C4-2B (cell line): Measurements from ENCODE around the gene PITPNC1.

Experiments
- ZFX ChIP-seq: fragments of 450-650 bp; IDR thresholded peaks from 2 replicates; pipeline ENCODE4 v1.6.1; 2017
- TF ChIP-seq, protein P1 (sequence below): fragments of 450-650 bp; conservative IDR thresholded peaks from 2 replicates; pipeline ENCODE4 v1.5.1; 2017; ENCODE audit warnings: mild to moderate bottlenecking

GRCh38 chr17:67488768-67489167, 111.7 kb downstream of the PITPNC1 start:
- TF ChIP-seq, protein P1, sequence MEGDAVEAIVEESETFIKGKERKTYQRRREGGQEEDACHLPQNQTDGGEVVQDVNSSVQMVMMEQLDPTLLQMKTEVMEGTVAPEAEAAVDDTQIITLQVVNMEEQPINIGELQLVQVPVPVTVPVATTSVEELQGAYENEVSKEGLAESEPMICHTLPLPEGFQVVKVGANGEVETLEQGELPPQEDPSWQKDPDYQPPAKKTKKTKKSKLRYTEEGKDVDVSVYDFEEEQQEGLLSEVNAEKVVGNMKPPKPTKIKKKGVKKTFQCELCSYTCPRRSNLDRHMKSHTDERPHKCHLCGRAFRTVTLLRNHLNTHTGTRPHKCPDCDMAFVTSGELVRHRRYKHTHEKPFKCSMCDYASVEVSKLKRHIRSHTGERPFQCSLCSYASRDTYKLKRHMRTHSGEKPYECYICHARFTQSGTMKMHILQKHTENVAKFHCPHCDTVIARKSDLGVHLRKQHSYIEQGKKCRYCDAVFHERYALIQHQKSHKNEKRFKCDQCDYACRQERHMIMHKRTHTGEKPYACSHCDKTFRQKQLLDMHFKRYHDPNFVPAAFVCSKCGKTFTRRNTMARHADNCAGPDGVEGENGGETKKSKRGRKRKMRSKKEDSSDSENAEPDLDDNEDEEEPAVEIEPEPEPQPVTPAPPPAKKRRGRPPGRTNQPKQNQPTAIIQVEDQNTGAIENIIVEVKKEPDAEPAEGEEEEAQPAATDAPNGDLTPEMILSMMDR: no peak
- TF ChIP-seq ZFX: no peak
